Measurements from ENCODE around the gene NRG3.

NRG3 gene

GRCh38 chr10:81949283-81949682 is 74.3 kb downstream of the NRG3 start:
- H3K4me1 ChIP-seq: no peaks in the 10 kb centered on the region
- DNase-seq: no peak
- H3K36me3 ChIP-seq: no peaks in the 10 kb centered on the region
- H3K27me3 ChIP-seq: no peaks in the 10 kb centered on the region
- TF ChIP-seq CTCF (IDR thresholded peaks at IDR 0.05; ENCODE audit: low read depth, low read length): no peak
- no peaks in the 10 kb centered on the region for H3K9me3 ChIP-seq
- no peak overlapping the region for H3K4me3 ChIP-seq (ENCODE audit: low read depth, low read length)

DNA sequence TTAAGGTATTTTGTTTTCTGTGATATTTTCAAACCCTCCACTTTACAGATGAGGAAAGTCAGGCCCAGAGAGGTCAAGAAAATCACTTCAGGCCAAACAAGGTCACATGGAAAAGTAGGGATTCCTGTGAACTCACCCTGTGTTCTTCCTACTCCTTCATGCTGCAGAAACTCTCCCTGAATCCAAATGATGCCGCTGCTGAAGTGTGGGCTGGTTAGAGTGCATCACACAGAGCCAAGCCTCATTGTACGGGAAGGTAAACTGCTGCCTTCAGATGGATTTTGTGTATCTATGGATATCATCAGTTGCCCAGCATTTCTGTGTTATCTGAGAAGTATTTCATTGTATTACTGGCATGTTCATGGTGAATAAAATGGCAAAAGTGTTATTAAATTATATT is 75.4 kb downstream of the NRG3 start:
- H3K4me3 ChIP-seq (ENCODE audit: low read depth, low read length): no peak overlapping the region
- no peaks in the 10 kb centered on the region for H3K9me3 ChIP-seq
- TF ChIP-seq CTCF (IDR thresholded peaks at IDR 0.05; ENCODE audit: low read depth, low read length): no peak
- H3K27me3 ChIP-seq: no peaks in the 10 kb centered on the region
- H3K36me3 ChIP-seq: no peaks in the 10 kb centered on the region
- no peaks in the 10 kb centered on the region for H3K4me1 ChIP-seq
- no peak for DNase-seq

DNA sequence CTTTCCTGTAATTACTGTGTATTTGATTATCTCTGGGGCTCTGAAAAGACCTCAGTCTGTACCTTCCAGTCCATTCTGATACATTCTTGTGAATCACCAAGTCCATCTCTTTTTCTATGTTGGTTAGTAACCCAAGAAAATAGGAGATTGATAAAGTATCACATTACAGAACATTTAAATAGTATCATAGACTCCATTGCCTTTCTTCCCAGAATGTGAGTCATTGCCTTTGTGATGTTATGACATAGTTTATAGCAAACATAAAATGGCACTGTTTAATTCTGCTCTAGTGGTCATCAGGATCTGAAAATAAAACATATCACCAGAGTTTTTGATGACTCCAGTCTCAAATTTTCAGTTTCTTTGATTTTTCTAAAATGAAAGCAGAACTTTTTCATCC is 78.4 kb downstream of the NRG3 start:
- Histone ChIP-seq H3K4me3 (ENCODE audit: low read depth, low read length) (no peak overlapping the region), H3K36me3 (no peaks in the 10 kb centered on the region), H3K9me3 (no peaks in the 10 kb centered on the region), H3K27me3 (no peaks in the 10 kb centered on the region), H3K4me1 (no peaks in the 10 kb centered on the region)
- DNase-seq: no peak
- no peak for TF ChIP-seq CTCF (IDR thresholded peaks at IDR 0.05; ENCODE audit: low read depth, low read length)

DNA sequence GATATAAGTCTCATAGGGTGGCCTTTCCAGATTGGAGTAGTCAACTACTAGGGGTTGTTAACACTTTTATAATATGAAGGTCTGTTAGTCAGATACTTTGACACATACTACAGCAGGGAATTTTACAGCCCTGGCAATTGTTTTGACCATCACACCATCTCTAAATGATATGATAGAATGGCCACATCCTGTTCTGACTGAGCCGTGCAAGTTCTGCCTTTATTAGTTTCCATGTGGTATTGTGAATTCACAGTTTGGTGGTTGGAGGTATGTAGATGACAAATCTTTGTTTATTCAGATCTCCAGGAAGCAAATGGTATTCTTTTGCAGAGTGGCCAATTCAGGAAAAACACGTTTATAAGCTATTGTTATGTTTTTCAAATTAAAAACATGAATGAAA is 83.0 kb downstream of the NRG3 start:
- DNase-seq: no peak
- Histone ChIP-seq H3K9me3 (no peaks in the 10 kb centered on the region), H3K4me1 (no peaks in the 10 kb centered on the region), H3K36me3 (no peaks in the 10 kb centered on the region), H3K4me3 (ENCODE audit: low read depth, low read length) (no peak overlapping the region), H3K27me3 (no peaks in the 10 kb centered on the region)
- no peak for TF ChIP-seq CTCF (IDR thresholded peaks at IDR 0.05; ENCODE audit: low read depth, low read length)

DNA sequence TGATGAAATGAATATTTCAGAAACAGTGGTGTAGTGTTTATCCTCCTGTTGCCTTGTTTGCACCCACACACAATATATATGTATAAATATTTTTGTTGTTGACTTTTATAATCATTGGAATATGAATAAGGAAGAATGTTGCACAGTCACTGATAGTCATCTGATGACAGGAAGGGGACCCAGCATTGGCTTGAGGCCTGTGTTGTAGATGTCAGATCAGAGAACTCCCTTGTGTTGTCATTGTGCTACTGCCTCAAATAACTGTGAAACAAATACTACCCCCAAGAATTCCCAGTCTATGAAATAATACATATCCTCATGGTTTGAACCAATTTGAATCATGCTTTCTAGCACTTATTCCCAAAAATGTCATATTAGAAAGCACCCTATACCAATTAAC is 84.0 kb downstream of the NRG3 start:
- Histone ChIP-seq H3K4me1 (no peaks in the 10 kb centered on the region), H3K36me3 (no peaks in the 10 kb centered on the region), H3K27me3 (no peaks in the 10 kb centered on the region), H3K4me3 (ENCODE audit: low read depth, low read length) (no peak overlapping the region), H3K9me3 (no peaks in the 10 kb centered on the region)
- TF ChIP-seq CTCF (IDR thresholded peaks at IDR 0.05; ENCODE audit: low read depth, low read length): no peak
- DNase-seq: no peak

- Histone ChIP-seq H3K9me3 (no peaks in the 10 kb centered on the region), H3K36me3 (no peaks in the 10 kb centered on the region), H3K27me3 (no peaks in the 10 kb centered on the region), H3K4me1 (no peaks in the 10 kb centered on the region), H3K4me3 (ENCODE audit: low read depth, low read length) (no peak overlapping the region)
- no peak for DNase-seq
- no peak for TF ChIP-seq CTCF (IDR thresholded peaks at IDR 0.05; ENCODE audit: low read depth, low read length)
Observed at GRCh38 chr10:81961451-81962184, 86.6 kb downstream of the NRG3 start.

Measured in BE2C (cell line).